Liver (tissue), 9 donors: ENCODE data around the gene RAPGEF4. TPM values are rescaled to one million over a fixed set of nuclear protein-coding genes. Genes with fewer than 3 reads are reported as not detected.

ENCODE experiments used
- DNase-seq: peaks from one replicate; pipeline ENCODE4 v3.0.0-alpha.2; 2017; ENCODE audit warnings: low spot score
- H3K27ac ChIP-seq, 2 donors: one replicate each; pipeline ENCODE4 v1.7.0; 2013; ENCODE audit warnings: inconsistent platforms in 2 of 2, low read length in 2 of 2, control low read depth in 1 of 2, low read depth in 1 of 2, mild to moderate bottlenecking in 1 of 2
- H3K27me3 ChIP-seq, 4 donors: one replicate each; pipeline versions ENCODE4 v1.6.1 to v1.7.0; 2013; ENCODE audit warnings: low read length in 3 of 4, inconsistent platforms in 1 of 4, mild to moderate bottlenecking in 1 of 4, moderate library complexity in 1 of 4; ENCODE audit not compliant: control insufficient read depth in 4 of 4, insufficient read depth in 4 of 4
- H3K36me3 ChIP-seq, 4 donors: one replicate each; pipeline versions ENCODE4 v1.6.1 to v1.7.0; 2013; ENCODE audit warnings: low read length in 3 of 4, mild to moderate bottlenecking in 3 of 4, low read depth in 1 of 4, moderate library complexity in 1 of 4; ENCODE audit not compliant: control insufficient read depth in 4 of 4, insufficient read depth in 3 of 4
- H3K4me1 ChIP-seq, 4 donors: one replicate each; pipeline versions ENCODE4 v1.6.1 to v1.7.0; 2013; ENCODE audit warnings: low read length in 3 of 4, mild to moderate bottlenecking in 3 of 4, moderate library complexity in 1 of 4; ENCODE audit not compliant: control insufficient read depth in 4 of 4, insufficient read depth in 4 of 4
- H3K4me3 ChIP-seq, 3 donors: one replicate each; pipeline versions ENCODE4 v1.6.1 to v1.7.0; 2013; ENCODE audit warnings: low read length in 3 of 3, control low read depth in 1 of 3, low read depth in 1 of 3, mild to moderate bottlenecking in 1 of 3
- H3K9ac ChIP-seq, 2 donors: one replicate each; pipeline ENCODE4 v1.7.0; 2013; ENCODE audit warnings: low read length in 2 of 2, mild to moderate bottlenecking in 2 of 2, moderate library complexity in 2 of 2, control low read depth in 1 of 2, low read depth in 1 of 2
- H3K9me3 ChIP-seq, 4 donors: one replicate each; pipeline versions ENCODE4 v1.6.1 to v1.7.0; 2013; ENCODE audit warnings: low read length in 3 of 4; ENCODE audit not compliant: control insufficient read depth in 4 of 4
- ATF3 ChIP-seq: IDR thresholded peaks from 2 replicates; pipeline ENCODE4 v1.6.1; 2016; ENCODE audit warnings: antibody characterized with exemption
- CTCF ChIP-seq: fragments of 150-350 bp; IDR thresholded peaks from 2 replicates; pipeline ENCODE4 v1.5.1; 2017; ENCODE audit warnings: improper control_type of control experiment, low read depth, low read length; ENCODE audit not compliant: missing input control
- EGR1 ChIP-seq, 2 donors: IDR thresholded peaks; 2 replicates each; pipeline ENCODE4 v1.6.1; 2016 to 2018; ENCODE audit warnings: antibody characterized with exemption in 2 of 2, low read depth in 2 of 2
- FOXA1 ChIP-seq: IDR thresholded peaks from 2 replicates; pipeline ENCODE4 v1.6.1; 2016; ENCODE audit warnings: antibody characterized with exemption
- FOXA2 ChIP-seq: IDR thresholded peaks from 2 replicates; pipeline ENCODE4 v1.6.1; 2016; ENCODE audit warnings: antibody characterized with exemption
- GABPA ChIP-seq, 2 donors: IDR thresholded peaks in 1 of 2; conservative IDR thresholded peaks in 1 of 2; 2 replicates each; pipeline ENCODE4 v1.6.1; 2016; ENCODE audit warnings: antibody characterized with exemption in 2 of 2, mild to moderate bottlenecking in 1 of 2, moderate library complexity in 1 of 2
- HNF4A ChIP-seq, 2 donors: conservative IDR thresholded peaks; 2 replicates each; pipeline ENCODE4 v1.6.1; 2016; ENCODE audit warnings: antibody characterized with exemption in 2 of 2, mild to moderate bottlenecking in 2 of 2
- HNF4G ChIP-seq: IDR thresholded peaks from 2 replicates; pipeline ENCODE4 v1.6.1; 2016; ENCODE audit warnings: antibody characterized with exemption
- JUND ChIP-seq, 2 donors: IDR thresholded peaks; 2 replicates each; pipeline ENCODE4 v1.6.1; 2016; ENCODE audit warnings: antibody characterized with exemption in 2 of 2
- MAX ChIP-seq: IDR thresholded peaks from 2 replicates; pipeline ENCODE4 v1.6.1; 2016; ENCODE audit warnings: antibody characterized with exemption
- NR2F2 ChIP-seq: IDR thresholded peaks from 2 replicates; pipeline ENCODE4 v1.6.1; 2016; ENCODE audit warnings: antibody characterized with exemption
- RAD21 ChIP-seq, 2 donors: IDR thresholded peaks; 2 replicates each; pipeline ENCODE4 v1.6.1; 2016; ENCODE audit warnings: antibody characterized with exemption in 2 of 2, mild to moderate bottlenecking in 2 of 2
- REST ChIP-seq: IDR thresholded peaks from 2 replicates; pipeline ENCODE4 v1.6.1; 2016; ENCODE audit warnings: antibody characterized with exemption, mild to moderate bottlenecking
- RXRA ChIP-seq, 2 donors: IDR thresholded peaks; 2 replicates each; pipeline ENCODE4 v1.6.1; 2017 to 2018; ENCODE audit warnings: antibody characterized with exemption in 2 of 2, mild to moderate bottlenecking in 1 of 2
- SP1 ChIP-seq: IDR thresholded peaks from 2 replicates; pipeline ENCODE4 v1.6.1; 2018; ENCODE audit warnings: antibody characterized with exemption, mild to moderate bottlenecking
- TAF1 ChIP-seq: conservative IDR thresholded peaks from 2 replicates; pipeline ENCODE4 v1.6.1; 2016; ENCODE audit warnings: antibody characterized with exemption, mild to moderate bottlenecking
- YY1 ChIP-seq: IDR thresholded peaks from 2 replicates; pipeline ENCODE4 v1.6.1; 2016; ENCODE audit warnings: antibody characterized with exemption, mild to moderate bottlenecking
- ZBTB33 ChIP-seq: IDR thresholded peaks from 2 replicates; pipeline ENCODE4 v1.6.1; 2016; ENCODE audit warnings: antibody characterized with exemption
- WGBS: extraction: QIAGEN DNeasy Blood & Tissue Kit; methylation state at CpG from one replicate; pipeline ENCODE4 v1.1.7; 2013; 5-methylcytosine and 5-hydroxymethylcytosine counted together
- polyA plus RNA-seq, 2 donors: library from polyadenylated mRNA; stranded (reverse) in 1 of 2; unstranded in 1 of 2; fragments of 200-250 nt in 1 of 2; fragments of >200 nt in 1 of 2; fragmentation: Nextera tagmentation in 1 of 2; extraction: Ambion mirVana in 1 of 2; gene quantifications; one replicate each; pipeline versions ENCODE4 v1.2.1 to v1.2.3, GENCODE V29; 2013 to 2015
- total RNA-seq, 2 donors: library from RNA; depleted of rRNA; stranded (reverse); fragments of >200 nt; gene quantifications; one replicate each; pipeline ENCODE4 v1.2.3, GENCODE V29; 2014
- donor health status: healthy.
- donor health status: healthy.
- donor health status: healthy.
- donor health status: healthy.
- donor health status: healthy.

RAPGEF4 gene
- total and polyA plus RNA-seq, 4 donors, result 1.5 to 18.2 (median 8.3) TPM

- H3K4me1 ChIP-seq, result peaks cover 0 to 23% (median 6%) of the 10 kb centered on the region in 4 donors
- TF ChIP-seq HNF4A (conservative IDR thresholded peaks at IDR 0.05) (peak; percentile 13 to 14), RXRA (IDR thresholded peaks at IDR 0.05) (peak in 1 of 2 donors; percentile 16), RAD21 (IDR thresholded peaks at IDR 0.05) (peak in 1 of 2 donors; percentile 9), REST (no peak), FOXA2 (no peak)
- no peaks in the 10 kb centered on the region for H3K36me3 ChIP-seq
- peak overlapping the region in 1 of 2 donors; percentile 71 for H3K9ac ChIP-seq
- peak overlapping the region in 1 of 3 donors; percentile 33 for H3K4me3 ChIP-seq
- H3K9me3 ChIP-seq, result no peaks in the 10 kb centered on the region
- DNase-seq, result no peak
- WGBS, result 30% methylated on average over 8 of the region's 8 CpGs
- peak overlapping the region; percentile 6 to 20 for H3K27ac ChIP-seq
- no peaks in the 10 kb centered on the region for H3K27me3 ChIP-seq
Observed at GRCh38 chr2:172927641-172928357, 192.2 kb downstream of the RAPGEF4 start.

- 87% methylated on average over 2 of the region's 2 CpGs for whole genome bisulfite sequencing
- H3K4me3 ChIP-seq, result no peak overlapping the region
- no peak for DNase-seq
- peaks cover 0 to 28% (median 9%) of the 10 kb centered on the region in 4 donors for H3K4me1 ChIP-seq
- no peaks in the 10 kb centered on the region for H3K36me3 ChIP-seq
- no peaks in the 10 kb centered on the region for H3K9me3 ChIP-seq
- peak overlapping the region in 1 of 2 donors; percentile 25 for H3K9ac ChIP-seq
- no peak overlapping the region for H3K27ac ChIP-seq
- TF ChIP-seq HNF4A (conservative IDR thresholded peaks at IDR 0.05) (no peak), CTCF (no peak), JUND (IDR thresholded peaks at IDR 0.05) (no peak), ZBTB33 (no peak), RXRA (IDR thresholded peaks at IDR 0.05) (no peak), NR2F2 (no peak), RAD21 (IDR thresholded peaks at IDR 0.05) (no peak), REST (no peak), MAX (no peak), FOXA2 (no peak), EGR1 (IDR thresholded peaks at IDR 0.05; ENCODE audit: low read depth in 2 of 2) (no peak), HNF4G (no peak), GABPA (IDR thresholded peaks at IDR 0.05 in 1 of 2, conservative IDR thresholded peaks at IDR 0.05 in 1 of 2) (no peak), YY1 (no peak), FOXA1 (no peak), TAF1 (no peak), ATF3 (no peak), SP1 (no peak)
- H3K27me3 ChIP-seq, result no peaks in the 10 kb centered on the region
Observed at GRCh38 chr2:172928756-172929155, 193.1 kb downstream of the RAPGEF4 start.
